SKM-1 treated with dmso at 0.1 percent for 144 hours (cell line): ENCODE results near the gene B3GALNT1.

Experiments
- DNase-seq: peaks from one replicate; lab custom pipeline; 2025; ENCODE audit not compliant: unreplicated experiment; lab: John Stamatoyannopoulos, UW

Gene B3GALNT1, protein sequence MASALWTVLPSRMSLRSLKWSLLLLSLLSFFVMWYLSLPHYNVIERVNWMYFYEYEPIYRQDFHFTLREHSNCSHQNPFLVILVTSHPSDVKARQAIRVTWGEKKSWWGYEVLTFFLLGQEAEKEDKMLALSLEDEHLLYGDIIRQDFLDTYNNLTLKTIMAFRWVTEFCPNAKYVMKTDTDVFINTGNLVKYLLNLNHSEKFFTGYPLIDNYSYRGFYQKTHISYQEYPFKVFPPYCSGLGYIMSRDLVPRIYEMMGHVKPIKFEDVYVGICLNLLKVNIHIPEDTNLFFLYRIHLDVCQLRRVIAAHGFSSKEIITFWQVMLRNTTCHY

GRCh38 chr3:161104561-161105551, at the start of gene B3GALNT1:
Gene B3GALNT1, minus strand, starts transcription at chr3:161105349. Its CDS starts 18,595 bp downstream, at chr3:161086754.
- peak; percentile 18 for DNase-seq

DNA sequence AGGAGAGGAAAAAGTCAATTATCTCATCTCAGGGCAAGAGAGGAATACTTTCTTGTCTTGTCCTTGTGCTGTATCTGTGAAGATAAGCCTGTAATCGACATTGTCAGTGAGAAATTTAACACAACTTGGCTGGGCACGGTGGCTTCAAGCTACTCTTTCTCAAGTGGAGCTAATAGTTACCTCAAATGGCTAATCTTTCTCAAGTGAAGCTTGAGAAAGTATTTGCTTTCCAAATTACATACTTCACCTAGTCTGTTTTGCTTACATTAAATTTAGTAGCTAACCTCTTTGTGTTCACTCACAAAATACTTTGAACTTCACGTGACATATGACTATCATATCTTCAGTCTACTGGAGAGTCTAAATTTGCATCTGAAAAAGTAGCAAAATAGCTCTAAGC, 48.3 kb upstream of the B3GALNT1 start:
- DNase-seq: no peak

DNA sequence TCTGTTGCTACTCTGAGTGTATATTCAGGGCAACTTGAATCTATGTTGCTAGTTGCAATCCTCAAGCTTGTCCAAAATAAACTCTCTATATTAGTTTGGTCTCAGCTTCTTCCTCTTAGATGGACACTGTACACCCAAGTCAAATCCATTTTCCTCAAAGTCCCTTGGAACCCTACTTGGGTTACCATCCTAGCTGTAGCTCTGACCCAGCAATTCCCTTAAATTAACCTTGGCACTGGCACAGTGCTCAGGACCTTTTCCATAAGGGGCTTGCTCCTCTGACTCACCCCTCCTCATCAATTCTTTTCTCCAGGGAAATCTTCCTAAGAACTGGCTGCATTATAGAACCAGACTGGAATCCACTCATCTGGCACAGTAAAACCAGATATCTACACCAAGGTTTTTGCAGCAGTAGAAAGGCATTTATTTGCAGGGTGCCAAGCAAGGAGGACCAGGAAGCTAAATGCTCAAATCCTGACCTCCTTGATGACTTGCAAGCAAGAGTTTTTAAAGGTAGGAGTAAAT, 44.9 kb upstream of the B3GALNT1 start:
- DNase-seq: no peak

- no peak for DNase-seq
Observed at GRCh38 chr3:161149529-161149928, 44.4 kb upstream of the B3GALNT1 start.

- DNase-seq: no peak
Observed at GRCh38 chr3:161148832-161149475, 43.8 kb upstream of the B3GALNT1 start.

GRCh38 chr3:161142486-161142885, 37.3 kb upstream of the B3GALNT1 start:
- DNase-seq: no peak

GRCh38 chr3:161139686-161140085, 34.5 kb upstream of the B3GALNT1 start:
- DNase-seq: no peak

GRCh38 chr3:161137260-161137659, 32.1 kb upstream of the B3GALNT1 start:
- DNase-seq: no peak

DNA sequence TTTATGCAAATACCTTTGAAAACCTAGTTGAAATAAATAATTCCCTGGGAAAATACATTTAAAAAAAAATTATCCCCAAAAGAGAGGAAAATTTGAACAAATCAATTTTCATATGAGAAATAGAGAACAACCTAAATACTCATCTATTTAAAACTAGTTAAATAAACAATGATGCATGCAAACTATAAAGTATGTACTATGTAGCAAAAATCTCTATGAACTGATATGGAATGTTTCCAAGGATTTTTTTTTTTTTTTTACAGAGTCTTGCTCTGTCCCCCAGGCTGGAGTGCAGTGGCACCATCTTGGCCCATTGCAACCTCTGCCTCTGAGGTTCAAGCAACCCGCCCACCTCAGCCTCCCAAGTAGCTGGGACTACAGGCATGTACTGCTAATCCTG, 27.2 kb upstream of the B3GALNT1 start:
- no peak for DNase-seq

- DNase-seq: no peak
Observed at GRCh38 chr3:161126495-161126894, 21.3 kb upstream of the B3GALNT1 start.

DNA sequence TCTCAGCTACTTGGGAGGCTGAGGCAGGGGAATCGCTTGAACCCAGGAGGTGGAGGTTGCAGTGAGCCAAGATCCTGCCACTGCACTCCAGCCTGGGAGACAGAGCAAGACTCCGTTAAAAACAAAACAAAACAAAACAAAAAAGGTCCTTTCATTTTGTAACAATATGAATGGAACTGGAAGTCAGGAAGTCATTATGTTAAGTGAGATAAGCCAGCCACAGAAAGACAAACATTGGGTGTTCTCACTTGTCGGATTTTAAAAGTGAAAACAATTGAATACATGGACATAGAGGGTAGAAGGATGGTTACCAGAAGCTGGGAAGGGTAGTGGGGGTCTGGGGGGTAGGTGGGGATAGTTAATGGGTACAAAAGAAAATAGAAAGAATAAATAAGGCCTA, 12.5 kb upstream of the B3GALNT1 start:
- DNase-seq: no peak

GRCh38 chr3:161108840-161109239, 3.7 kb upstream of the B3GALNT1 start:
- no peak for DNase-seq

GRCh38 chr3:161107311-161107710, 2.2 kb upstream of the B3GALNT1 start:
- DNase-seq: no peak

DNA sequence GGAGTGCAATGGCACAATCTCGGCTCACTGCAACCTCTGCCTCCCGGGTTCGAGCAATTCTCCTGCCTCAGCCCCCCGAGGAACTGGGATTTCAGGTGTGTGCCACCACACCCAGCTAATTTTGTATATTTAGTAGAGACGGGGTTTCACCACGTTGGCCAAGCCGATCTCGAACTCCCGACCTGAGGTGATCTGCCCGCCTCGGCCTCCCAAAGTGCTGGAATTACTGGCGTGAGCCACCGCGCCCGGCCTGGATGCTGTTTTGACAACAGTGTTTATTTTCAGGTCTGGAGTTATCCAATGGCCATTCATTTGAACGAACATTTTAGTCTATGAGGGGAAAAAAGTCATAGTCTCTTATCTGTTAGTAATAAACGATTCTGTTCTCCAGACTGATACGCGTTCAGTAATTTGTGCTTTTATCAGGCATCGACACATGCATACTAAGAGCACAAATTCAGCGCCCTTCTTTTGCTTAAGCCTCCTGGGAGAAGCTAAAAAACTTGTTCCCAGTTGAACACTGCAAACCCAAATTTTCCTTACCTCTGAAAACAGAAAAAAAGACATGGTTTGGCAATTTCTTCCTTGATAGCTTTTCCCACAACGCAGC, 1.3 kb downstream of the B3GALNT1 start:
- no peak for DNase-seq

GRCh38 chr3:161101609-161102008, 3.5 kb downstream of the B3GALNT1 start:
- DNase-seq: no peak

DNA sequence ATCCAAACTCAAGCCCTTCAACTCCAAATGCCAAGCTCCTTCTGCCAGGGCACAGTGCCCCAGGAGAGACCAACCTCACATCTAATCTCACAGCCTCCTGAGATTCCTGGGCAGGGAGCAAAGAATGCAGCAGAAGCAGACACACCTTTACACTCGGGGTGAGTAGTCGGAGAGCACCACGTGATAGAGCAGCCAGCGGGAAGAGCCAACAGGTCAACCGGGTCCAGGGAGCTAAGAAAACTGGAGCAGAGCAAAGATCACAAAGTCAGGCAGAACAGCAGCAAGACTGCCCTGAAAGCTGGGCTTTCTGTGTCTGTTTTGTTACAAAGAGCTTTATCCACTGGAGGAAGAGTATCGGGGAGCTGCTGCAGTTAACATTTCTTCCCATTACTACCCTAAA, 4.2 kb downstream of the B3GALNT1 start:
- no peak for DNase-seq

DNA sequence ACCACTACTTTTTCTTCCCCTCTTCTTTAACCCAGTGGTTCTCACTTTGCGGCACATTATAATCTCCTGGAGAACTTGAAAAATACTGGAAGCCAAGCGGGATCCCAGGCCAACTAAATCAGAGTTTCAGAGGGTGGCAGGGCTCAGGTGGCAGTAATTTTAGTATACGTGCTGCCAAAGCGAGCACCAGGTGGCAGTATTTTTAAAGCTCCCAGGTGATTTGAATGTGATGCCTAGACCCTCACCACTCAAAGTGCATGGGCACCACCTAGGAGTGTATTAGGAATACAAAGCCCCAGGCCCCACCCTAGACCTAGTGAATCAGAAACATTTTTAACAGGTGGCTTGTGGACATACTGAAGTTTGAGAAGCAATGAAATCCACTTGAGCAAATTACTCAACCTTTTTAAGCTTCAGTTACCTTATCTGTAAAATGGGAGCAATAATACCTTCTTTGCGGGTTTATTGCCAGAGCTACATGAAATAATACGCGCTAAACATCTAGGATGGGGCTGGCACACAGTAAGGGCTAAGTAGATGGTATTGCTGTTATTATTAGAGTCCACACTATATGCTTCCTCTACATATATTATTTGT, 8.3 kb downstream of the B3GALNT1 start:
- DNase-seq: no peak

- no peak for DNase-seq
Observed at GRCh38 chr3:161093895-161094294, 11.3 kb downstream of the B3GALNT1 start.

- DNase-seq: no peak
Observed at GRCh38 chr3:161084277-161084676, 20.9 kb downstream of the B3GALNT1 start.

DNA sequence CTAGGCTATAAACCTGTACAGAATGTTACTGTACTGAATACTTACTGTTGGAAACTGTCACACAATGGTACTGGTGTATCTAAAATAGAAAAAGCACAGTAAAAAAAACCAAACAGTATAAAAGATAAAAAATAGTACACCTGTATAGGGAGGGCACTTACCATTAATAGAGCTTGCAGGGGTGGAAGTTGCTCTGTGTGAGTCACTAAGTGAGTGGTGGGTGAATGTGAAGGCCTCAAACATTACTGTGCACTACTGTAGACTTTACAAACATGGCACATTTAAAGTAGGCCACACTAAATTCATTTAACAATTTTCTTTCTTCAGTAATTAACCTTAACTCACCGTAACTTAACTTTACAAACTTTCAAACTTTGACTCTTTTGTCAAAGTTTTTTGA, 22.0 kb downstream of the B3GALNT1 start:
- DNase-seq: no peak
